ENCODE data around the gene DYSF.

DNA sequence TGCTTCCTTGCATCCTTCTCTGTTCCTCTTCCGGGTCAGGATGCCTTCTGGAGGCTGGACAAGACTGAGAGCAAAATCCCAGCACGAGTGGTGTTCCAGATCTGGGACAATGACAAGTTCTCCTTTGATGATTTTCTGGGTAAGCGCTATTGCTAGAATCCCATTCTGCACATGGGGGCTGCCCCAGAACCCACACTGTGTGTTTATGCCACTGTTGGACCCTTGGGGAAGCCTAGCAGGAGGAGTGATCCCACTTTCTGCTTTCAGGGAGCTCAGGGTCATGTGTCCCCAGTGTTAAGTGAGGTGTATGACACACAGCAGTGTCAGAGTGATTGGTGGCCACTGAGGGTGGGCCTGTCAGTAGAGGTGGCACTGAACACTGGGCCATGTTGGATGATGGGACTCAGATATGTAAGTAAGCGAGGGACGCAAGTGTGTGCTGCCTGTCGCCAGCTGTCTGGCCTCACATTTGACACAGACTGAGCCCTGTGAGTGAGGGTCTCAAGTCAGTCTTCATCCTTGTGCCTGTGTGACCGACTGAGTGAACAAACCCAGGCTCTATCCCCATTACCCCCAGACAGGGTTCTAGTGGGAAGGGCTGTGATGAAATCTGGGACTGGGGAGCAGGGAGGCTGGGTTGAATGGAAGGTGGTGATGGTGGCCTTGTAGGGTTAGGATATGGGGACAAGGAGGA, 220.9 kb downstream of the DYSF start:
- TF ChIP-seq, protein P1, sequence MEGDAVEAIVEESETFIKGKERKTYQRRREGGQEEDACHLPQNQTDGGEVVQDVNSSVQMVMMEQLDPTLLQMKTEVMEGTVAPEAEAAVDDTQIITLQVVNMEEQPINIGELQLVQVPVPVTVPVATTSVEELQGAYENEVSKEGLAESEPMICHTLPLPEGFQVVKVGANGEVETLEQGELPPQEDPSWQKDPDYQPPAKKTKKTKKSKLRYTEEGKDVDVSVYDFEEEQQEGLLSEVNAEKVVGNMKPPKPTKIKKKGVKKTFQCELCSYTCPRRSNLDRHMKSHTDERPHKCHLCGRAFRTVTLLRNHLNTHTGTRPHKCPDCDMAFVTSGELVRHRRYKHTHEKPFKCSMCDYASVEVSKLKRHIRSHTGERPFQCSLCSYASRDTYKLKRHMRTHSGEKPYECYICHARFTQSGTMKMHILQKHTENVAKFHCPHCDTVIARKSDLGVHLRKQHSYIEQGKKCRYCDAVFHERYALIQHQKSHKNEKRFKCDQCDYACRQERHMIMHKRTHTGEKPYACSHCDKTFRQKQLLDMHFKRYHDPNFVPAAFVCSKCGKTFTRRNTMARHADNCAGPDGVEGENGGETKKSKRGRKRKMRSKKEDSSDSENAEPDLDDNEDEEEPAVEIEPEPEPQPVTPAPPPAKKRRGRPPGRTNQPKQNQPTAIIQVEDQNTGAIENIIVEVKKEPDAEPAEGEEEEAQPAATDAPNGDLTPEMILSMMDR (IDR thresholded peaks at IDR 0.05), result no peak
- TF ChIP-seq POLR2A (IDR thresholded peaks at IDR 0.05), result no peak

Measured in lower leg skin (tissue), 3 donors.